Measurements from ENCODE around the gene CCN5. TPM values are rescaled to one million over a fixed set of nuclear protein-coding genes. Genes with fewer than 3 reads are reported as not detected.

The CCN5 gene
- total RNA-seq, 1 donor: 520 TPM

GRCh38 chr20:44702776-44703175 is 12.4 kb upstream of the CCN5 start:
- Histone ChIP-seq H2AFZ (ENCODE audit: low read length) (no peak overlapping the region), H3K9me3 (ENCODE audit: low read depth, low read length) (no peaks in the 10 kb centered on the region), H3K4me1 (ENCODE audit: insufficient read depth, low read length) (peaks cover 64% of the 10 kb centered on the region), H3K79me2 (ENCODE audit: insufficient read depth, low read length) (no peaks in the 10 kb centered on the region), H3K4me3 (ENCODE audit: insufficient read depth, low read length) (no peak overlapping the region), H3K4me2 (ENCODE audit: insufficient read depth, low read length) (peak overlapping the region; percentile 46), H3K27me3 (ENCODE audit: insufficient read depth, low read length) (no peaks in the 10 kb centered on the region), H3K27ac (ENCODE audit: low read depth, low read length) (peak overlapping the region; percentile 53), H4K20me1 (ENCODE audit: insufficient read depth, low read length) (no peaks in the 10 kb centered on the region), H3K36me3 (ENCODE audit: insufficient read depth, low read length) (no peaks in the 10 kb centered on the region)
- TF ChIP-seq CTCF (IDR thresholded peaks at IDR 0.05; ENCODE audit: extremely low read depth, low read depth, low read length): no peak
- DNase-seq (ENCODE audit: insufficient read length, low spot score, missing footprints): peak; percentile 95

DNA sequence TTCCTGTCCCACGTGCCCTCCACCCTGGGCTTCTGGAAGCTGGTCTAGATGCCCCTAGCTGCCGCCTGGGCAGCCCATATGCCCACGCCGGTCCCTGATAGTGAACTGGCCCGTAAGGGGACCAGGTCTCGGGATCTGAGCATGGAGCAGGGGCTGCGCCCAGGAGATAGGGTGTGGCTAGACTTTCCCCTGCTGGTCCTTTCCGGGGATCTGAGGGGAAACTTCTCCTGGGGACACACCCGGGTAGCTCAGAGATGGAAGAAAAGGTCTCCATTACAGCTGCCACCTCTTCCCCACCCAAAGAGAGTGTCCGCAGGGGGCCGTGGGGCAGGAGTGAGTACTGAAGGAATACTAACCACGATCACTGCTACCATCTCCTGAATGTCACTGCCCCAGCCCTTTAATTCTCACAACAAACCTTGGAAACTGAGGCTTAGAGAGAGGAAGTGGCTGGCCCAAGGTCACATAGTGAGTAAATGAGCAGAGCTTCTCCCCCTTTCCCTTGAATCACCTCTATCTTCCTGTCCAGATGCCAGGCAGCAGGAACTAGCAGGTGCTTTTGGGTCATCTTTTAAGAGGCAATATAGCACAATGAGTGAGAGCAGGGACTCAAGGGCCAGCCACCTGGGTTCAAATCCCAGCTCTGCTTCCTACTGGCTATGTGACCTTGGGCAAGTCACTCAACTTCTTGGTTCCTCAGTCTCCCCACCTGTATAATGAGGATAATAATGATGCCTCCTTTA is 11.8 kb upstream of the CCN5 start:
- no peak for DNase-seq (ENCODE audit: insufficient read length, low spot score, missing footprints)
- Histone ChIP-seq H3K79me2 (ENCODE audit: insufficient read depth, low read length) (no peaks in the 10 kb centered on the region), H3K9me3 (ENCODE audit: low read depth, low read length) (no peaks in the 10 kb centered on the region), H3K27ac (ENCODE audit: low read depth, low read length) (peak overlapping the region; percentile 49), H2AFZ (ENCODE audit: low read length) (no peak overlapping the region), H3K27me3 (ENCODE audit: insufficient read depth, low read length) (no peaks in the 10 kb centered on the region), H4K20me1 (ENCODE audit: insufficient read depth, low read length) (no peaks in the 10 kb centered on the region), H3K4me2 (ENCODE audit: insufficient read depth, low read length) (peak overlapping the region; percentile 46), H3K4me3 (ENCODE audit: insufficient read depth, low read length) (no peak overlapping the region), H3K36me3 (ENCODE audit: insufficient read depth, low read length) (no peaks in the 10 kb centered on the region), H3K4me1 (ENCODE audit: insufficient read depth, low read length) (peaks cover 64% of the 10 kb centered on the region)
- no peak for TF ChIP-seq CTCF (IDR thresholded peaks at IDR 0.05; ENCODE audit: extremely low read depth, low read depth, low read length)

DNA sequence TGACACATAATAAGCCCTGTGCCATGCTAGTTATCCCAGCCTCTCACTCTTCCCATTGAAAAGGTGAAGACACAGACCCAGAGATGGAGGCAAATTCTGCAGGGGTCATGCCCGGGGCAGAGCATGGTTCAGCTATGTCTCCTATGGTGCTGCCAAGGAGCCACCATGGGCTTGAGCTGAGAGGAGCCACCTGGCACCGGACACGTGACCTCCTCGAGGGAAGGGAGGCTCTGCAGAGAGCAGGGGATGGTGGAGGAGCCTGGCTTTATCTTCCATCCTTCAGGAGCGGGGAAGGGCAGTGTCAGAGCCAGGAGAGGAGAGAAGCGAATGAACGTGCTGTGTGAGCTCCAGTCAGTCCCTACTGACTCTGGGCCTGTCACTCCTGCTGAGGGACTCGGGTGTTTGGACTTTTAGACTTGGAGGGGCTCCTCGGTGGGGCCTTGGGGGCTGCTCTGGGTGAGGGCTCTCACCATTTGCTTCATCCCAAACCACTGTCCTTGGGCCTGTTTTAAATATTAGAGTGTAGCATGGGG is 11.1 kb upstream of the CCN5 start:
- Histone ChIP-seq H3K9me3 (ENCODE audit: low read depth, low read length) (no peaks in the 10 kb centered on the region), H3K79me2 (ENCODE audit: insufficient read depth, low read length) (no peaks in the 10 kb centered on the region), H3K4me2 (ENCODE audit: insufficient read depth, low read length) (no peak overlapping the region), H3K36me3 (ENCODE audit: insufficient read depth, low read length) (no peaks in the 10 kb centered on the region), H3K27ac (ENCODE audit: low read depth, low read length) (peak overlapping the region; percentile 49), H3K27me3 (ENCODE audit: insufficient read depth, low read length) (no peaks in the 10 kb centered on the region), H4K20me1 (ENCODE audit: insufficient read depth, low read length) (no peaks in the 10 kb centered on the region), H2AFZ (ENCODE audit: low read length) (peak overlapping the region; percentile 33), H3K4me3 (ENCODE audit: insufficient read depth, low read length) (no peak overlapping the region), H3K4me1 (ENCODE audit: insufficient read depth, low read length) (peaks cover 64% of the 10 kb centered on the region)
- TF ChIP-seq CTCF (IDR thresholded peaks at IDR 0.05; ENCODE audit: extremely low read depth, low read depth, low read length): no peak
- DNase-seq (ENCODE audit: insufficient read length, low spot score, missing footprints): no peak

DNA sequence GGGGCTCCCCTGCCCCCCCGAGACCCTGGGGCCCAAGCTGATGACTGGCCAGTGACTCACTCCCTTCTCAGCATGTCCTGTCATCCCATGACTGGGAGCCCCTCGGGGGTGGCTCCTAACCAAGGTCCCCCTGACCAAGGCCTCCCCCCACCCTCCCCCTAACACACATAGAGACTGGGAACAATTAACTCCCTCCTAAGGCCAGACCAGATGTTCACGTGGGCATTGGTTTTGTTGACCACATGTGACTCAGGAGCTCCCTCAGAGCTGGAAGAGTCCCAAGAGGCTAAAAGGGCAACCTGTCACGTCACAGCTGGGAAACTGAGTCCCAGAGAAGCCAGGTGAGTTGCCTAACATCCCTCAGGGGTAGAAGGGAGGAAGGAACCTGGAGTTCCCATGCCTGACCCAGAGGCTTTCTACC is 10.6 kb upstream of the CCN5 start:
- H2AFZ ChIP-seq (ENCODE audit: low read length): peak overlapping the region; percentile 33
- no peaks in the 10 kb centered on the region for H3K79me2 ChIP-seq (ENCODE audit: insufficient read depth, low read length)
- no peaks in the 10 kb centered on the region for H3K9me3 ChIP-seq (ENCODE audit: low read depth, low read length)
- H3K27ac ChIP-seq (ENCODE audit: low read depth, low read length): peak overlapping the region; percentile 49
- H3K27me3 ChIP-seq (ENCODE audit: insufficient read depth, low read length): no peaks in the 10 kb centered on the region
- no peak for TF ChIP-seq CTCF (IDR thresholded peaks at IDR 0.05; ENCODE audit: extremely low read depth, low read depth, low read length)
- H4K20me1 ChIP-seq (ENCODE audit: insufficient read depth, low read length): no peaks in the 10 kb centered on the region
- peak; percentile 92 for DNase-seq (ENCODE audit: insufficient read length, low spot score, missing footprints)
- no peaks in the 10 kb centered on the region for H3K36me3 ChIP-seq (ENCODE audit: insufficient read depth, low read length)
- H3K4me2 ChIP-seq (ENCODE audit: insufficient read depth, low read length): no peak overlapping the region
- peaks cover 64% of the 10 kb centered on the region for H3K4me1 ChIP-seq (ENCODE audit: insufficient read depth, low read length)
- no peak overlapping the region for H3K4me3 ChIP-seq (ENCODE audit: insufficient read depth, low read length)
